Activated CD8-positive, alpha-beta memory T cell treated with anti-CD3 and anti-CD28 coated beads, Interleukin-2, amount 50 U/mL, for 1 hour (primary cell): ENCODE measurements around the gene GATA2.

Source experiments
- DNase-seq: peaks from one replicate; pipeline ENCODE4 v3.0.0-alpha.2; 2020; ENCODE audit errors: extremely low read depth

GATA2 gene

DNA sequence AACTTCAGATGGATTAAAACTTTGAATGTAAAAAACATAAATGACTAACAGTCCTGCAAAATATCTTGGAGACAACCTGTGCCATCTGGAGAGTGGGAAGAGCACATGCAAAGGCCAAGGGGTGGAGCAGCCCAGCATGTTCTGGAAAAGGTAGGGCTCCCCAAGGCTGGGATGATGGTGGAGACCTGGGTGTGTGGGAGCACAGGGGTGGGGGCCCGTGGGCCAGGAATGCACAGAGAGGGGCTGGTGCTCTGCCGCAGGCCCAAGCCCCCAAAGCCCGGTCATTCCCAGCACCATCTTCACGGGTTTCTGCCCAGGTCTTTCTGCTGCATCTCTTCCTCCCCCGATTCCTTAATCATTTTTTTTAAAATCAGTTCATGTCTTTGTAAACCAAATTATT lies 9.7 kb upstream of the GATA2 start:
- no peak for DNase-seq

DNA sequence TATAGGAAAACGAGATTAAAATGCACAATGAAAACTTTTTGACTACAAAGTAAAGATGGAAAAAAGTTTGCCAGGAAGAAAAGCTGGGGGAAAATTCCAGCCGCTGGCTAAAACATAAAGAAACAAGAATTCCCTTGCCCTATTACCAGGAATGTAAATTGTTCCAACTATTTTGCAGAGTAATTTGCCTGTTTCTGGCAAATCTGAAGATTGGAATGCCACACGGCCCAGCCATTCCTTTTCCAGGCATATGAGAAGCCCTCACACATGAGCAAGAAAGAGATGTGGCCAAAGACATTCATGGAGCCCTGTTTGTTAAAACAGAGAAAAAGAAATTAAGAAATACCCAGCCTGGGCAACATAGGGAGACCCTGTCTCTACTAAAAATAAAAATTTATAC lies 8.4 kb upstream of the GATA2 start:
- DNase-seq: no peak

DNA sequence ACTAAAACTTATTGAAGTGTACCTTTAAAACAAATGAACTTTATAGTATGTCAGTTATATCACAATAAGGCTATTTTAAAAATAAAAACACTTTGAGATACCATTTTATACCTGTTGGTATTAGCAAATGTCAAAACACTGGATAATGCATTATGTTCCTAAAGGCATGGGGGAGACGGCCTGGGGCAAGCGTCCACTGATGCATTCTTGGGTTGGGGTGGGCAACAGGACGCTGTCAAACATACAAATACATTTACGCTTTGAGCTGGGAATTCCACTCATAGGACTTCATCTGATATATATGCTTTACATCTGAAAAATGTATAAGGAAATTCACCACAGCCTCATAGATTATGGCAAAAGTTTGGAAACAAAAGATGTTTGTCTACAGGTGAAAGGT lies 7.6 kb upstream of the GATA2 start:
- no peak for DNase-seq

DNA sequence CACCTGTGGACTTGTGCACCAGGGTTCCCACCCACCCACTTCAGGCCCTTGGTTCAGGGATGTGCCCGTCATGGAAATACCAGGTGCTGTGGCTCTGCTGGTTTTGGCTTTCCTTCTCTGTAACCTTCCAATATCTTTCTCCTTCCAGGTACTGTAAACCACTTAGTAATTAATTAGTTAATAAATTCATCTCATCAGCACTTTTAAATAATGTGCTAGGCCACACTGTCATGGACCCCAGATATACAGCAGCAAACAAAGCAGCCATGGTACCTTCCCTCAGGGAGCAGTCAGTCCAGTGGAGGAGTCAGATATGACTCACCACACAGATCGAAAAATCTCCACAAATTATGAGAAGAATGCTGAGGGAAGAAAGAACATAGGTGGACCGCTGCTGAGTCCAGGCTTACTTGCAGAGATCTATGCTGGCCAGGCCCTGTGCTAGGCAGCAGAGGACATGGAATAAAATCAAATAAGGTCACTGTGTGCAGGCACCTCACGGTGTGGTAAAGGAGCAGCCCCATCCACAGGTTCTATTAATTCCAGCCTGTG lies 6.8 kb upstream of the GATA2 start:
- no peak for DNase-seq

DNA sequence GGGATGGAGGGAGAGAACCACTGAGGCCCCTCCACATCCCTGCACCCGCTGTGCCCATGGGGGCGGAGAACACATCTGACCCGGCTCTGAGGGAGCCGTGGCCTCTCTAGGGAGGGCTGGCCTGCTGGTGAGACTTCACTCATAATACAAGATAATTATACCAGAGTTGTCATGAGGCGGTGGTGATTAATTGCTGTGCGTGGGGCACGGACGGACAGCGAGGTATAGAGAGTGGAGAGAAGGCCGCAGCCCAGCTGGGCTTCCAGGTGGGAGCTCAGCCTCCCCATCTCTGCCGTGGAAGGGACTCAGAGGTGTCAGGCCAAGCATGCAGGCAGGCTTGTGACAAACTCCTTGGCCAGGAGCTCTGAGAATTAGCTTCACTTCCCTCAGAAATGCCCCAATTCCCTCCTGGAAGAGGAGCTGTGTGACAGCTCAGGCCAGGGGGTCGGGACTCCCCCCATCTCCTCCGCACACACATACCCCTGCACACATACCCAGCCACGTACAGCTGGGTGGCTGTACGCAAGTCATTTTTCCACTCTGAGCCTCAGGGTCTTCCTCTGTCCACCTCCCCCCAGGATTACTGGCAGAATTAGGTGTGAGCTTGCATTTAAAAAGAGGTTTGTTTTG lies 6.0 kb upstream of the GATA2 start:
- no peak for DNase-seq

DNA sequence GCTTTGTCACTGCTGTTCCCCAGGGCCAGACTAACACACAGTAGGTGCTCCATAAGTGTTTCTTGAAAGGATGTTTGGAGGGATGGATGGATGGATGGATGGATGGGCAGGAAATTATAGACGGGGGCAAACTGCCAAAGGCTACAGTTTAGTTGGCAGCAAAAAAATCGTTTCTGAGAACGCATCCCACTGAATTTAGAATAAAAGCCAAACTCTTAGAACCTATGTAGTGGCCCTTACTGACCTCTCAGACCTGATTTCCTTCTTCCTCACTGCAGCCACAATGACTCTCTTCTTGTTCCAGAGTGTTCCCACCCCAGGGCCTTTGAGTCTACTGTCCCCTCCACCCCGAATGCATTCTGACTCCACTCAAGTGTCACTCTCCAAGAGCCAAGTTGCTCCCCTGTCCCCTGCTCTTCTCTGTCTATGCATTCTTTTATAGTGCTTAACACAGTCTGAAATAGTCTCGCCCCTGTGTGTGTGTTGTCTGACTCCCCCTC lies 5.2 kb upstream of the GATA2 start:
- DNase-seq: no peak

DNA sequence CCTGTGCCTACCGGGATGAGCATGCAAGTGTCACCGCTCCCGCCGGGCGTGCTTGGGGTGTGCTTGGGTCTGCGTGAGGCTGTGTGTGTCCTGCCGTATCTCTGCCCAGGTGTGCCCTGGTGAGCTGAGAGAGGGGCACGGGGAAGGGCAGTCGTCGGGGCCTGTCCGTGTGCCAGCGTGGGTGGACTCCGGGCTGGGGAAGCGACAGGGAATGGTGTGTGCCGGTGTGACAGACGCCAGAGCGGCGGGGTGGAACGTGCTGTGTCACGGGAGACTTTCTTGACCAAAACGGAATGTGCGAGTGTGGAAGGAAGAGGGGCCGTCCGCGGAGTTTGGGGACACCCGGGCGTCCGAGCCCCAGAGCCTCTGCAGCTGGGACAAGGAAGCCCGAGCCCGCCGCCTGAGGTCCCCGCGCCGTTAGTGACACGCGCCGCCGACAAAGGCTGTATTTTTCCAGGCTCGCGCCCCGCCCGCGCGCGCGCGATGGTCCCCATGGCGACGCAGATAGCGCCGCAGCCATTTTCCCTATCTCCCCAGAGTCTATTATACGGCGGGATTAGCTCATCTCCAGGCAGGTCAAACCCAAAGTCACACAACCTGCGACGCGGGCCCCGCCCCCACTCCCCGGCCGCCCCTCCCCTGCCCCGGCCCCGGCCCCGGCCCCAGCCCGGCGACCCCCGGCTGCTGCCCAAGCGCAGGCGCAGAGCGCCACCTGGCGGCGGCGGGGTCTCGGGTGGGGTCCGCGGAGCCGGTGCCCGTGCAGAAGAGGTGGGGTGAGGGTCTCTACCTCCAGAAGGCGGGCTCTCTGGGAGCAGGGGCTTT lies 4.5 kb upstream of the GATA2 start:
- no peak for DNase-seq

DNA sequence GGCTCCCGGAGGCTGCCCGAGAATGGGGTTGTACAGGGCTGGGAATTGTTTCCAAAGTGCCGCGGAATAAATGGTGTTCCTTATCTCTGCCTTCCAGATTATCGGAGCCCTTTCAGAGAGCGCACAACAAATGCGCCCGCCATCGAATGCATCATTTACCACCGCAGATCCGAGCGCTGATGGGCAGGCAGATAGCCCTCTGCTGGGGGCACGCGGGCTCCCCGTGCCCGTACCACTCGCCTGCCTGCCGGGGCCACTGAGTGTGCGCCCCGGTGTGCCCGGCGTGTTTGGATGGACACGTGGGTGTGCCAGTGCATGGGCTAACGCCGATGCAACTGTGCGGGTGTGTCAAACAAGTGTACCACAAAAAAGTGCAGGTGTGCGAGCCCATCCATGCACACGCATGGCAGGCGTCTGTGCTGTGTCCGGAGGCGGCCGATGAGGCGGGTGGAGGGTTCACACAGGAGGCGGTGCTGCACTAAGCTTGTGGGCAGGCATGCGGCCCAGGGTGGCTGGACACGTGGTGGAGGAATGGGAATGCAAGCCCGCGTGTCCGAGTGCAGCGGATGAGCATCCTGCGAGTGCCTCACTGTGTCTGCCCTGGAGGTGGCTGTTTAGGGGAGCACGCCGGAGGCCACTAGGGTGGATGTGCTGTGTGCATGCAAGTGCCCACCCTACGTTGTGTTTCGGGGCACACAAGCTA lies 3.8 kb upstream of the GATA2 start:
- DNase-seq: no peak

DNA sequence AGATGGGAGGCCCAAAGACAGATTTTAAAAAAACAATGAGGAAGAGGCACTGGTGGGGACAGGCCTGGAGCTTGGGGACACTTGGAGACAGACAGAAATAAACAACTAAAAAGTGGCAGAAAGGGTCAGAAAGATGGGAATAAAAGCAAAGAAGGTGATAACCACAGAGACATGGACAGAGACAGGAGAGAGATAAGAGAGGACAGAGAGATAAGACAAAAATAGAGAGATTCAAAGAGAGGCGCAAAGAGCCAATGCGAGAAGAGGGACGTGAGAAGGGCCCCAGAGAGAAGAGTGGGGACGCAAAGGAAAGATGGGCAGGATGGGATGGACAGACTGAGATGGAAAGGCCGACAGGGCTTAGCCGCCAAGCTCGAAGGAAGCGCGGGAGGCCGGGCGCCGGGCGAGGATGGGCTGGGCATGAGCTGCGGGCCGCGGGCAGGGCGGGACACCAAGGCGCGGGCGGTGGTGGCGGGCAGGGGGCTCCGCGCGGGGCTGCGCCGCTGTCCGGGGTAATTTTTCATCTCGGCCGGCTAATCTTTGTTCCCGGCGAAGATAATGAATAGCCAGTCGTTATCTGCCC lies 3.1 kb upstream of the GATA2 start:
- DNase-seq: no peak

DNA sequence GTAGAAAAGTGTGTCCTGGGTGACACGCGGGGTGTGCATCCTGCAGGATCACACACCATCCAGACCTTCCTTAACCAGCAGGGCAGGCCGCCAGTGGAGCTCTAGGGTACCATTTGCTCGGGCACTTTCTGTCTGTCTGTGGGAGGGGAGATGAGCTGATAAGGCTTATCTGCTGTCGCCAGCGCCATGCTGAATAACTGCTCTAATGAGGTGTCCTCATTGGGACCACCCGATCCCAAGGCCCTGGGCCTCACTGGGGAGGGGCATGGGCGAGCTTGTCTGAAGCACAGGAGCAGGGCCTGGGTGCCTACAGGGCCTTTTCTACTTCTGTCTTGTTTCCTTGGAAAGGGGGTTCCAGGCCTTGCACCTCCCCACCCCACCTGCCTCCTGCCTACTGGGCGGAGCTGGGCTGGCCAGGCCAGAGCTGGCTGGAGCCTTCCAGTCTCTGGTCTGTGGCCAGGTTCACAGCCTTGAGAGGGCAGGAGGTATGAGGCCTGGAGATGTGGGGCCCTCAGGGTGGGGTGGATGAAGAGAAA lies 2.5 kb upstream of the GATA2 start:
- no peak for DNase-seq

DNA sequence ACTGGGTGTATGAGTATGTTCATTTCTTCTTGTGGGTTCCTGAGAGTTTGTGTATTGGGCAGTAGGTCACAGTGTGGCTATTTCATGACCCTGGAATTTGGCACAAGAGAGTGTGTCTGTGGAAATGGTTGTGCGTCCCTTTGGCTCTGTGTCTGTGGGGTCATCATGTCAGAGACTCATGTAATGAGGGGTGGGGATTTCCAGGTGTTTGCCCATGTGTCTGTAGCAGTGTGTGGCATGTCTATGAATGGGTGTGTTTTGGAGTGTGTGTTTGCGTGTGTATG lies 1.3 kb upstream of the GATA2 start:
- no peak for DNase-seq

DNA sequence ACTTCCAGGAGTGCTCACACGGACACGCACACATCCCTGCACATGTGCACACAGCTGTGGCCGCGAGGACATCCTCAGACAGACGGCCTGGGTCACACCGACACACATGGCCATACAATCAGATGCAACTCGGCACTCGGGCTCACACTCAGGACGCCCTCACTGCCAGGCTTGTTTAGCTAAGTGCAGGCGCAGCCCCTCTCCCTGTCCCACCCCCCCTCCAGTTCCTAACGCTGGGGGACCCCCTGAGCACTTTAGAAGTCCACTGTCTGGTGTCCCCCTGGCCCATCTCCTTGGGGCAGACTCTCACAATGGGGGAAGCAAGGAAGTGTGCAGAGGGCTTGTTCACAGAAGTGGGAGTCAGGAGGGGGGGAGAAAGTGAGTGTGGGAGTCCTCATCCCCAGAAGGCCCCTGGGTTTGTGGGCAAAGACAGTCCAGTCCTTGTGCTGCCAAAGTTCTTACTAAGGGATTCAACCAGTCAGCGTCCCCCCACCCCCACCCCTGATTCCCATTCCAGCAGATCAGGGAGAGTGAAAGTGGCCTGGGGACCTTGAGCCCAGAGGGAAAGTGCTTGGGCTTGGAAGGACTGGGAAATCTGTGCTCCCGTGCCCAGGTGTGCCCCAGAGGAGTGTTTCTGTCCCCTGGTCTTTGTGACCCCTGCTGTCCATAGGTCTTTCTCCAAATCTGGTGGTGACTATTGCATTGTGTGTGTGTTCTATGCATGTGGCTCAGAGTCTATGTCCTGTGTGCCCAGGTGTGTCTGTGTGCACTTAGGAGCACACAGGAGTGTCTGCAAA lies 767 bp upstream of the GATA2 start:
- no peak for DNase-seq

DNA sequence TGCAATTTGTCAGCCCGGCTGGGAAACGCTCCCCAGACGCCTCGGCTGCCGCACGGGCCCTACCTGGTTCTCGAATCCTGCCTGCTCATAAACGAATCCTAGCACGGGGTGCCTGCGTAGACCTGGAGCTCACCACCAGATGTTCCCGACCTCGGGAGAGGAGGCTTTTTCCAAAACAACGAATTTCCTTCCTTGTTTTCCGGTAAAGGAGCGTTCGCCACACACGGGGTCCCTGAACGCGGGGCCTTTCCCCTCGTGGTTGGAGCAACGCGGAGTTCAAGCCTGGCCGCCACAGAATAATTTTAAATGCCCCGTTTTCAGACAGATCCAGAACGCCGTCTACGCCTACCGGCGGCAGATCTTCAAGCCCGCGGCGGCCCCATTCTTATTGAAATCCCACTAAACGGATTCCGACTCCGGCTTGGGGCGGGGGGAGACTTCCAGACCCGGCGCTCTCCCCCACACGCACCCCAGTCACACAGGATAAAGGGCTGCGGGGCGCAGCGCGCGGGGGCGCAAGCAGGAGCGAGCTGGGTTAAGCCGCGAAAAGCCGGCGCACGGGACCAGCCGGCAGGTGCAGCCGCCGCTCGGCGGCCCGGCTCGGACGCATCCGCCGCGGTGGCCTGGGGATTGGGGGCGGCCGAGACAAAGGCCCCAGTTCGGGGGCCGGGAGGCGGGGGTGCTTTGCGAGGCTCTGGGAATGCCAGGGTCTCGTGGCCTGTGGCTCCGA lies 895 bp downstream of the GATA2 start:
- no peak for DNase-seq

DNA sequence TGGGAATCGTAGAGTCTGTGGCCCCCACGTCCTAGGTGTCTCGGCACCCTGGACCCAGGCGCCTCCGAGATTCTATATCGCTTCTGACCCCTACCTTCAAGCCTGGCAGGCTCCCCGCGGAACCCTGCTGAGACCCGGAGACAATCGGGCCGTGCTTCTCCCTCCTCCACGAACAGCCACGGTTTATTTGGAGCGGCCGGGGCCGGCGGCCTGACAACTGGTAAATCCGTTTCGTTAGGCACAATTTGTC lies 1.4 kb downstream of the GATA2 start:
- DNase-seq: no peak

DNA sequence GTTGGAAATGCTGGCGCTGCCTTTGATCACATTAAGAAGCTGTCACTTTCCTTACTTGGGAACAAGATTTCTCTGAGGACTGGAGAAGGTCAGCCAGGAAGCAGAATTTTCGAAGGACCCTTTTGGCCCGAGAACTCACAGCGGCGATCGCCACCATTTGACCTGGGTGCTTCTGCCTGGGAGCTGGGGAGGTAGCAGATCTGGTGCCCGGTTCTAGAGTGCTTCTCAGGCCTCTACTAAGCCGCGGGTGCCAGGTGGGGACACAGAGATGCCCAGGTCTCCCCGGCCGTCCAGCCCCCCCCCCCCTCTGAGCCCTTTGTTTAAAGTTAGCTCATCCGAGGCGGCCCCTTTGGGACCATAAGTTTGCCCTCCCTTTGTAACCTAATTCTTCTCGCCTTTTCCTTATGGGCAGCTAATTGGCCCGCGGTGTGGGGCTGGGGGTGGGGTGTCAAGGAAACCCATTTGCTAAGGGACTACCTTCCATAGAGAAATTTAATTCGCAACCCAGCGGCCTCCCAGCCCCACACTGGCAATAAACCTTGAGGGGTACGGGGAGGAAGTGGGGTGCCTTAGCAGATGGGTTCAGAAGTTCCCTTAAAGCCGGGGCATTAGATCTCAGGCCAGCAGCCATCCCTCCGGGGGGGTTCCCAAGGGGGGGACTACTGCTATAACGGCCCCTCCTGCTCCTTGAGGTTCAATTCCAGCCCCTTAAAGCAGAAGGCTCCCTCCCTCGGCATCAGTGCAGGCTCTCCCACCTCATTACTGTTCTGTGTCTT lies 1.9 kb downstream of the GATA2 start:
- no peak for DNase-seq

DNA sequence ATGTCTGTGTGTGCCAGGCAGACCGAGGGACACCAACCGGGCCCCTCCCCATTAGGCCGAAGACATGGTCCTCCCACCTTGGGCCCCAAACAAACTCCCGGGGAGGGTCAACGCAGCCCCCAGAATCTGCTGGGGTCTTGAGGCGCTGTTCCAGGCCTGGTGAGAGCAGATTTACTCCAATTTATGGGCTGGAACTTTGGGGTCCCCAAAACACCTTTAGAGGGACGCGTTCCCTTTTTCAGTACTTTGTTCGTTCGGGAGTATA lies 2.4 kb downstream of the GATA2 start:
- no peak for DNase-seq

DNA sequence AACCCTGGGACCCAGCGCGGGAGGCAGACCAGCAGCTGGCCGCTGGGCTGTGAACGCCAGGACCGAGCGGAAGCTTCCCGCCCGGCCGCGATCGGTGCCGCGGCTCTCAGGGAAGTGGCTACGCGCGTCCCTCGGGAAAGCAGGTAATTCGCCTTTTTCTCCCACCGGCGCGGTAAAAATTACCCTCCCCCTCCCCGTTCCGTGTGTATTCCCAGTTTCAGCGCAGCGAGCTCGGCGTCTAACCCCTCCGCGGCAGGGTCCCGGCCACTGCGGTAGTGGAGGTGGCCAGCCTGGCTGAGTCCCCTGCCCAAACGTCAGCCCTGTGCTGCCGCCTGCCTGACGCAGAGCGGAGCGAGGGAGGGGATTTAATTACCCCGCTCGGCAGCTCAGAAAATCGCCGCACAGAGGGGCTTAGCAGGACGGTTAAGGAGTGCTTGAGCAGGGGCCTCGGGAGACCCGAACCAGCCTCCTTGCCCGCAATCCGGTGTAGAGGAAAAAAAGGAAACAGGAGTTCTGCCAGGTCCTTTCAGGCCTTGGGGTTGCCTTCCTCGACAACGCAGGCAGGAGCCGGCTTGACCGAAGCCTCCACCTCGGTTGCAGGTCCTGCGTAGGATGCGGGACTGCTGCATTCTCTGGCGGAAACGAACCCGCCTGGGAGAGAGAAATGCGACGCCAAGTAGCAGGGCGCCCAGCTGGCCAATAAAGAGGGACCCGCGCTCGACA lies 2.9 kb downstream of the GATA2 start:
- DNase-seq: no peak

DNA sequence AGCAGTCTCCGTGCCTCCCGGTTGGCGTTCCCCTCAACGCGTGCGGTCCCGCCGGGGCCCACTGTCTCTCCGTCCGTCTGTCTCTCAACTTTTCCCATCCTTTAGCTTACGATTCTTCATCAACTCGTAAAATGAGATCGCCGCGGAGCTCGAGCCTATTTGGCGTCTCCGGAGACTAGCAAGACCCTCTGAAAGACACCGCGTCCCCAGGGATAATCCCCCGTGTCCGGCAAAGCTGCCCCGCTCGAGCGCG lies 3.4 kb downstream of the GATA2 start:
- no peak for DNase-seq

DNA sequence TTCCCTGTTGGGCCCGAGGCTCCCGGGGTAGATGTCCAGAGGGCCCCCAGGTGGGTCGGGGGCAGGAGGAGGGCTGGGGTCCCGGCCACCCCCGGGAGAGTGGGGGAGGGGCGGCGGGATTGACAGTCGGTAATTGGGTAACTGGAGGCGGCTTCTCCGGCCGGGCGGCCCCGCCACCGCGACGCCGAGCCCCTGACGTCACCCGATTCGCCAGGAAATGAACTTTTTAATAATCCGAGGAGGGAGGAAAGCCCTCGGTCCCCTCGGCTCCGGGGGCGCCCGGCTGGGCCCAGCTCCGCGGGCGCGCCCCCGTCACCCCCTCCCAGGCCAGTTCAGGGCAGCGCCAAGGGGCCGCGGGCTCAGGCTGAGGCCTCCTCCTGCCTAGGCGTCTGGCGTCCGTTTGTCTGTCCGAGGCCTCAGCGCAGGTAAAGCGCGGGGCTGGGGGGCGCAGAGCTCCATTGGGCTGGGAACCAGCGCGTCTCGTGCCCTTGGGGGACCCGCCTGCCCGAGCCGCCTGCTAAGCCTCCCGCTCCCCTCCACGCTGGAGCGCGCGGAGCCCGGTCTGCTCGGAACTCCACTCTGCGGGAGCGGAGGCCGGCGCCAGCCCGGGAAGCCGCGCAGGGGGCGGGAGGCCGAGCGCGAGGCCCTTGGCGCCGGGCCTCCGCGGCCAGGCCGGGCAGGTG lies 3.9 kb downstream of the GATA2 start:
- DNase-seq: no peak

DNA sequence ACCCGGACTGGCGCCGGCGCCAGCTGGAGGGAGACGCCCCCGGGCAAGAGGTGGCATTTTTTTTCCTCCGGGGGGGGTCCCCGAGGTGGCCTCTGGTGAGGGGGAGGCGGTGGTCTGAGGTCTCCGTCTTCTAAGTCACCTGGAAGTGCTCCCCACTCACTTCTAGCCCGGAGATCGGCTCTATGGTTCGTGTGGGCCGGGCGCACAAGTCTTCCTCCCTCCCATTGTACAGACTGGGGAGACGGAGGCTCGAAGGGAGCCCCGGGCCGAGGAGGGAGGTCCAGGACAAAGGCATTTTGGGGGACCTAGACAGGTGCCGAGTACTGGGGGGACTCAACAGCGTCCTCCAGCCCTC lies 4.4 kb downstream of the GATA2 start:
- DNase-seq: no peak
